ENCODE results near the gene FDXACB1.
A peak's percentile ranks its signal among the peaks of the same experiment; 100 is the strongest.

Gene FDXACB1

DNA sequence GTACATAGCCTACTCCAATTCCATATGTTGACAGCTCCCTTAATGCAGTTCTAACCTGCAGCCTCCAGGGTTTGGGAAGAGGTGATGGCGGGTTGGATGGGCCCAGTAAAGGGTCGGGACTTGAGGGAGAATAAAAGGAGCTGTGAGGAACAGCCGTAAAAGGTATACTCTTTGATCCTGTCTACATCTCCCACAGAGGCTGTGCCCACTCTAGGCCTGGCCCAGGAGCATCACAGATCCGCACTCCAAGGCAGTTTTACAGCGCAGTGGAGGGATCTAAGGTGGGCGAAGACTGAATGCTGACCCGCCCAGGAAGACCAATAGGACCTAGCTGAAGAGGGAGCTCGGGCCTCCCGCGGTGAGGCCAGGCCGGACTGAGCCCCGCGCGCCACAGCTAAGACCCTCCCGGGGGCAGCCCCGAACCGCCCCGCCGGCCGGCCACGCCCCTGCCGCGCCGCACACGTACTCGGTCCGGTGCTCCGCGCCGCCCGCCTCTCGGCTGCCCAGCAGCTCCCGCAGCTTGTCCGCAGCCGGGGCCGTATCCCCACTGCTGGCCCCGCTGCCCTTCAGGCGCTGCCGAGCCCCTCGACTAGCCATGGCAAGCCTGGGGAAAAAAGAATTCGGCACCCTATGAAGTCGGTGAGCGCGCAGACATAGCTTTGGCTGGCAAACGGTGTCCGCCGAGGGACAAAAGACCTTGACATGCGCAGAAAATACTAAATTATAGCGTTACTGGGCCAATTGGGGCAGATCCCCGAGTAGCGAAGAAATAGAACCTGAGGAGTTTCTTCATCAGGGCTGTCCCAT lies 7.9 kb downstream of the FDXACB1 start, which contains the start of gene ALG9:
TSS of gene ALG9 (minus strand) at position 696 of the 807 bp plus-strand sequence. CDS start at position 597, 99 bp downstream.
- Histone ChIP-seq H2BK15ac (ENCODE audit: low read length) (no peak within 1 kb of the TSS), H3K4ac (ENCODE audit: low read length) (no peak within 1 kb of the TSS), H3K4me2 (ENCODE audit: insufficient read depth, low read length, poor library complexity, severe bottlenecking) (peak within 1 kb of the TSS; percentile 41), H3K9ac (ENCODE audit: low read depth, low read length, poor library complexity) (peak within 1 kb of the TSS; percentile 87), H4K91ac (ENCODE audit: low read depth, low read length, poor library complexity) (no peak within 1 kb of the TSS), H2AFZ (ENCODE audit: low read length) (peak within 1 kb of the TSS; percentile 100), H2BK5ac (ENCODE audit: low read length) (no peak within 1 kb of the TSS), H3K79me1 (ENCODE audit: low read depth, low read length) (no peaks in the 10 kb centered on the region), H3K27me3 (ENCODE audit: control insufficient read depth in 3 of 3, insufficient read depth in 3 of 3, low read depth in 1 of 3, low read length in 3 of 3) (no peaks in the 10 kb centered on the region), H4K8ac (ENCODE audit: low read depth, low read length) (no peak within 1 kb of the TSS), H2AK5ac (ENCODE audit: low read depth, low read length) (no peak within 1 kb of the TSS), H2BK12ac (ENCODE audit: low read length) (no peak within 1 kb of the TSS), H3K9me3 (replicated peaks in 1 of 2; ENCODE audit: control insufficient read depth in 2 of 2, insufficient read depth in 1 of 2, low read depth in 1 of 2, low read length in 2 of 2) (no peaks in the 10 kb centered on the region), H3K36me3 (replicated peaks in 1 of 2; ENCODE audit: control insufficient read depth in 2 of 2, insufficient read depth in 2 of 2, low read length in 2 of 2) (peaks cover 7 to 40% of the 10 kb centered on the region in 2 donors), H3K27ac (replicated peaks; ENCODE audit: low read length) (peak within 1 kb of the TSS; percentile 75), H3K18ac (ENCODE audit: low read length) (peak within 1 kb of the TSS; percentile 78), H2BK120ac (ENCODE audit: low read depth, low read length) (no peak within 1 kb of the TSS), H3K14ac (ENCODE audit: low read length) (no peak within 1 kb of the TSS), H3K23ac (ENCODE audit: low read depth, low read length, poor library complexity) (peak within 1 kb of the TSS; percentile 66), H3K4me3 (ENCODE audit: low read length in 2 of 2) (peak within 1 kb of the TSS; percentile 82 to 88), H3K4me1 (ENCODE audit: control insufficient read depth in 2 of 2, insufficient read depth in 1 of 2, low read depth in 1 of 2, low read length in 2 of 2) (no peaks in the 10 kb centered on the region)
- peak; percentile 68 for DNase-seq (ENCODE audit: low spot score)
- whole genome bisulfite sequencing, 2 donors (ENCODE audit: extremely low coverage in 2 of 2, insufficient read length in 2 of 2, insufficient replicate concordance in 1 of 2) = no CpG with 5 or more reads among the region's 51 CpGs

DNA sequence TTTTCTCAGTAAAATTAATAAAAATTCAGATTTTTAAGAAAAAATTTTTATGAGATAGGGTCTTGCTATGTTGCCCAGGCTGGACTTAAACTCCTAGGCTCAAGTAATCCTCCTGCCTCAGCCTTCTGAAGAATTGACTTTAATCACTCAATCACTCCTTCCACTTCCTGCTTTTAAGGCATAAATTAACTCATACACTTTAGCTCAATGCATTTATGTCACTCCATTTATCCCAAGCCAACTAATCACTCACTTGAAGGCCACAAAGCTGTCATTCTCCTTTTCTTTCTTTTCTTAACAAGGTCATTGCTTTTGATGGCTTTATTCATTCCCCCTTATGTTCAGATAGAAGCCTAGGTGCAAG lies 8.5 kb downstream of the FDXACB1 start:
- H3K14ac ChIP-seq (ENCODE audit: low read length) = no peak overlapping the region
- no peak overlapping the region for H2BK120ac ChIP-seq (ENCODE audit: low read depth, low read length)
- H4K8ac ChIP-seq (ENCODE audit: low read depth, low read length) = no peak overlapping the region
- H4K91ac ChIP-seq (ENCODE audit: low read depth, low read length, poor library complexity) = no peak overlapping the region
- no peak overlapping the region for H3K4ac ChIP-seq (ENCODE audit: low read length)
- no peak overlapping the region for H3K18ac ChIP-seq (ENCODE audit: low read length)
- H3K4me1 ChIP-seq (ENCODE audit: control insufficient read depth in 2 of 2, insufficient read depth in 1 of 2, low read depth in 1 of 2, low read length in 2 of 2) = no peaks in the 10 kb centered on the region
- H2BK5ac ChIP-seq (ENCODE audit: low read length) = no peak overlapping the region
- H3K9ac ChIP-seq (ENCODE audit: low read depth, low read length, poor library complexity) = peak overlapping the region; percentile 87
- H3K23ac ChIP-seq (ENCODE audit: low read depth, low read length, poor library complexity) = no peak overlapping the region
- H3K79me1 ChIP-seq (ENCODE audit: low read depth, low read length) = no peaks in the 10 kb centered on the region
- no peak overlapping the region for H2BK12ac ChIP-seq (ENCODE audit: low read length)
- H3K27ac ChIP-seq (replicated peaks; ENCODE audit: low read length) = no peak overlapping the region
- no peak overlapping the region for H2BK15ac ChIP-seq (ENCODE audit: low read length)
- H2AFZ ChIP-seq (ENCODE audit: low read length) = peak overlapping the region; percentile 100
- H3K27me3 ChIP-seq (ENCODE audit: control insufficient read depth in 3 of 3, insufficient read depth in 3 of 3, low read depth in 1 of 3, low read length in 3 of 3) = no peaks in the 10 kb centered on the region
- no peak for DNase-seq (ENCODE audit: low spot score)
- no peaks in the 10 kb centered on the region for H3K9me3 ChIP-seq (replicated peaks in 1 of 2; ENCODE audit: control insufficient read depth in 2 of 2, insufficient read depth in 1 of 2, low read depth in 1 of 2, low read length in 2 of 2)
- peak overlapping the region; percentile 82 to 88 for H3K4me3 ChIP-seq (ENCODE audit: low read length in 2 of 2)
- peak overlapping the region; percentile 41 for H3K4me2 ChIP-seq (ENCODE audit: insufficient read depth, low read length, poor library complexity, severe bottlenecking)
- H3K36me3 ChIP-seq (replicated peaks in 1 of 2; ENCODE audit: control insufficient read depth in 2 of 2, insufficient read depth in 2 of 2, low read length in 2 of 2) = peaks cover 7 to 43% of the 10 kb centered on the region in 2 donors
- no peak overlapping the region for H2AK5ac ChIP-seq (ENCODE audit: low read depth, low read length)

DNA sequence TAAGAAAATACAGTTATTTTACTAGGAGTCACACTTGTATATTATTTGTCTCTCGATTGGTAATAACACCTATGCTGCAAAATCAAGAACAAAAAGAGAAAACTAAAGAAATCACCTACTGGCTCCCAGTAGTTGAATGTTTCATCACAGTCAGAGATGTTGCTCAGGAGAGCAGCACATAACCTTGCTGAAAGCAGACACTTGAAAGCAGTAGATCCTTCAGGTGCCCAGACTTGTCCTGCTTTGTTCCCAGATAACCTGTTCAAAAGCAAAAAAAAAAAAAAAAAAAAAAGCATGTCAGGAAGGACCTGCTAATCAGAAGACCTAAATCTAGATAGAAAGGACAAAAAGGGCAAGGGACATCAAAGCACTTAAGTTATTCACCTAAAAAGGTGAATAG lies 8.9 kb downstream of the FDXACB1 start:
- Histone ChIP-seq H3K4ac (ENCODE audit: low read length) (no peak overlapping the region), H3K36me3 (replicated peaks in 1 of 2; ENCODE audit: control insufficient read depth in 2 of 2, insufficient read depth in 2 of 2, low read length in 2 of 2) (peaks cover 7 to 43% of the 10 kb centered on the region in 2 donors), H3K4me1 (ENCODE audit: control insufficient read depth in 2 of 2, insufficient read depth in 1 of 2, low read depth in 1 of 2, low read length in 2 of 2) (no peaks in the 10 kb centered on the region), H3K4me2 (ENCODE audit: insufficient read depth, low read length, poor library complexity, severe bottlenecking) (no peak overlapping the region), H3K4me3 (ENCODE audit: low read length in 2 of 2) (peak overlapping the region in 1 of 2 donors; percentile 82), H3K27me3 (ENCODE audit: control insufficient read depth in 3 of 3, insufficient read depth in 3 of 3, low read depth in 1 of 3, low read length in 3 of 3) (no peaks in the 10 kb centered on the region), H2BK120ac (ENCODE audit: low read depth, low read length) (no peak overlapping the region), H2AFZ (ENCODE audit: low read length) (no peak overlapping the region), H2AK5ac (ENCODE audit: low read depth, low read length) (no peak overlapping the region), H3K18ac (ENCODE audit: low read length) (no peak overlapping the region), H3K23ac (ENCODE audit: low read depth, low read length, poor library complexity) (no peak overlapping the region), H2BK12ac (ENCODE audit: low read length) (no peak overlapping the region), H3K79me1 (ENCODE audit: low read depth, low read length) (no peaks in the 10 kb centered on the region), H3K9ac (ENCODE audit: low read depth, low read length, poor library complexity) (no peak overlapping the region), H2BK5ac (ENCODE audit: low read length) (no peak overlapping the region), H4K8ac (ENCODE audit: low read depth, low read length) (no peak overlapping the region), H2BK15ac (ENCODE audit: low read length) (no peak overlapping the region), H3K9me3 (replicated peaks in 1 of 2; ENCODE audit: control insufficient read depth in 2 of 2, insufficient read depth in 1 of 2, low read depth in 1 of 2, low read length in 2 of 2) (no peaks in the 10 kb centered on the region), H4K91ac (ENCODE audit: low read depth, low read length, poor library complexity) (no peak overlapping the region), H3K14ac (ENCODE audit: low read length) (no peak overlapping the region), H3K27ac (replicated peaks; ENCODE audit: low read length) (no peak overlapping the region)
- DNase-seq (ENCODE audit: low spot score) = no peak
- no CpG with 5 or more reads among the region's 1 CpG for WGBS, 2 donors (ENCODE audit: extremely low coverage in 2 of 2, insufficient read length in 2 of 2, insufficient replicate concordance in 1 of 2)

DNA sequence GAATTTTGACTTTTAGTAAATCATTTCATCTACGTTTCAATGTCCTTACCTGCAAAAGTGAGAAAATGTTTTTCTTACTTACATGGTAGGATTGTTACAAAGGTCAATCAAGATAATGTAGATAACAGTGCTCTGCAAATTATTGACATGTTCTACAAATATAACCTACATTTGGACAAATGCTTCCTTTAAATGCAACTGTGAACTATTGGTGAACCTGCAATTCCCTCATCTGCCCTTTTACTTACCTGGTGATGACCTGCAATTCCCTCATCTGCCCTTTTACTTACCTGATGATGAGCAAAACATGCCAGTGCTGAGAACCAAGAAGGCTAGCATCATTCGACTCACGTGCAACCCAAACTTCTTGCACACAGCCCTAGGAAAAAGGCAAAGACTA lies 18.7 kb downstream of the FDXACB1 start:
- Histone ChIP-seq H3K79me1 (ENCODE audit: low read depth, low read length) (no peaks in the 10 kb centered on the region), H4K91ac (ENCODE audit: low read depth, low read length, poor library complexity) (no peak overlapping the region), H2BK12ac (ENCODE audit: low read length) (no peak overlapping the region), H2AFZ (ENCODE audit: low read length) (no peak overlapping the region), H2BK120ac (ENCODE audit: low read depth, low read length) (no peak overlapping the region), H2AK5ac (ENCODE audit: low read depth, low read length) (no peak overlapping the region), H3K36me3 (replicated peaks in 1 of 2; ENCODE audit: control insufficient read depth in 2 of 2, insufficient read depth in 2 of 2, low read length in 2 of 2) (peaks cover 8 to 88% of the 10 kb centered on the region in 2 donors), H3K23ac (ENCODE audit: low read depth, low read length, poor library complexity) (no peak overlapping the region), H3K27me3 (ENCODE audit: control insufficient read depth in 3 of 3, insufficient read depth in 3 of 3, low read depth in 1 of 3, low read length in 3 of 3) (no peaks in the 10 kb centered on the region), H3K4ac (ENCODE audit: low read length) (no peak overlapping the region), H3K27ac (replicated peaks; ENCODE audit: low read length) (no peak overlapping the region), H3K14ac (ENCODE audit: low read length) (no peak overlapping the region), H3K4me1 (ENCODE audit: control insufficient read depth in 2 of 2, insufficient read depth in 1 of 2, low read depth in 1 of 2, low read length in 2 of 2) (no peaks in the 10 kb centered on the region), H3K18ac (ENCODE audit: low read length) (no peak overlapping the region), H2BK5ac (ENCODE audit: low read length) (no peak overlapping the region), H4K8ac (ENCODE audit: low read depth, low read length) (no peak overlapping the region), H2BK15ac (ENCODE audit: low read length) (no peak overlapping the region), H3K4me2 (ENCODE audit: insufficient read depth, low read length, poor library complexity, severe bottlenecking) (no peak overlapping the region), H3K4me3 (ENCODE audit: low read length in 2 of 2) (no peak overlapping the region), H3K9ac (ENCODE audit: low read depth, low read length, poor library complexity) (no peak overlapping the region), H3K9me3 (replicated peaks in 1 of 2; ENCODE audit: control insufficient read depth in 2 of 2, insufficient read depth in 1 of 2, low read depth in 1 of 2, low read length in 2 of 2) (no peaks in the 10 kb centered on the region)
- no CpG with 5 or more reads among the region's 3 CpGs for WGBS, 2 donors (ENCODE audit: extremely low coverage in 2 of 2, insufficient read length in 2 of 2, insufficient replicate concordance in 1 of 2)
- no peak for DNase-seq (ENCODE audit: low spot score)

Data from neuronal stem cell (in vitro differentiated cells).